Measurements from ENCODE around the gene NTN1.

Gene NTN1

GRCh38 chr17:9231449-9232154, 210.3 kb downstream of the NTN1 start:
- DNase-seq (ENCODE audit: low read depth in 2 of 2), result no peak

- no peak for DNase-seq (ENCODE audit: low read depth in 2 of 2)
Observed at GRCh38 chr17:9232155-9232475, 210.8 kb downstream of the NTN1 start.

- no peak for DNase-seq (ENCODE audit: low read depth in 2 of 2)
Observed at GRCh38 chr17:9232591-9233270, 211.4 kb downstream of the NTN1 start.

- DNase-seq (ENCODE audit: low read depth in 2 of 2), result no peak
Observed at GRCh38 chr17:9233271-9233599, 211.9 kb downstream of the NTN1 start.

- no peak for DNase-seq (ENCODE audit: low read depth in 2 of 2)
Observed at GRCh38 chr17:9233761-9234160, 212.5 kb downstream of the NTN1 start.

- no peak for DNase-seq (ENCODE audit: low read depth in 2 of 2)
Observed at GRCh38 chr17:9234389-9234945, 213.2 kb downstream of the NTN1 start.

- no peak for DNase-seq (ENCODE audit: low read depth in 2 of 2)
Observed at GRCh38 chr17:9235346-9235745, 214.0 kb downstream of the NTN1 start.

GRCh38 chr17:9236286-9237052, 215.2 kb downstream of the NTN1 start:
- no peak for DNase-seq (ENCODE audit: low read depth in 2 of 2)

- DNase-seq (ENCODE audit: low read depth in 2 of 2), result no peak
Observed at GRCh38 chr17:9237053-9237410, 215.7 kb downstream of the NTN1 start.

GRCh38 chr17:9237661-9238301, 216.5 kb downstream of the NTN1 start:
- no peak for DNase-seq (ENCODE audit: low read depth in 2 of 2)

- no peak for DNase-seq (ENCODE audit: low read depth in 2 of 2)
Observed at GRCh38 chr17:9238340-9239245, 217.3 kb downstream of the NTN1 start.

GRCh38 chr17:9239246-9239792, 218.0 kb downstream of the NTN1 start:
- no peak for DNase-seq (ENCODE audit: low read depth in 2 of 2)

- DNase-seq (ENCODE audit: low read depth in 2 of 2), result peak; percentile 33 to 43
Observed at GRCh38 chr17:9239793-9240658, 218.7 kb downstream of the NTN1 start.

GRCh38 chr17:9240659-9241370, 219.5 kb downstream of the NTN1 start:
- no peak for DNase-seq (ENCODE audit: low read depth in 2 of 2)

- DNase-seq (ENCODE audit: low read depth in 2 of 2), result no peak
Observed at GRCh38 chr17:9241371-9241712, 220.0 kb downstream of the NTN1 start.

- DNase-seq (ENCODE audit: low read depth in 2 of 2), result no peak
Observed at GRCh38 chr17:9241774-9242496, 220.6 kb downstream of the NTN1 start.

GRCh38 chr17:9242497-9242881, 221.2 kb downstream of the NTN1 start:
- DNase-seq (ENCODE audit: low read depth in 2 of 2), result no peak

- DNase-seq (ENCODE audit: low read depth in 2 of 2), result no peak
Observed at GRCh38 chr17:9242983-9243382, 221.7 kb downstream of the NTN1 start.
